ENCODE results near the gene NCOA7. TPM values are rescaled to one million over a fixed set of nuclear protein-coding genes. Genes with fewer than 3 reads are reported as not detected.

The NCOA7 gene
- total and polyA plus RNA-seq, 9 of the 15 experiments (the other 6 are each of a cell fraction or from before 2014, with no cell fraction given): 5.8 to 14.6 (median 9.3) TPM

DNA sequence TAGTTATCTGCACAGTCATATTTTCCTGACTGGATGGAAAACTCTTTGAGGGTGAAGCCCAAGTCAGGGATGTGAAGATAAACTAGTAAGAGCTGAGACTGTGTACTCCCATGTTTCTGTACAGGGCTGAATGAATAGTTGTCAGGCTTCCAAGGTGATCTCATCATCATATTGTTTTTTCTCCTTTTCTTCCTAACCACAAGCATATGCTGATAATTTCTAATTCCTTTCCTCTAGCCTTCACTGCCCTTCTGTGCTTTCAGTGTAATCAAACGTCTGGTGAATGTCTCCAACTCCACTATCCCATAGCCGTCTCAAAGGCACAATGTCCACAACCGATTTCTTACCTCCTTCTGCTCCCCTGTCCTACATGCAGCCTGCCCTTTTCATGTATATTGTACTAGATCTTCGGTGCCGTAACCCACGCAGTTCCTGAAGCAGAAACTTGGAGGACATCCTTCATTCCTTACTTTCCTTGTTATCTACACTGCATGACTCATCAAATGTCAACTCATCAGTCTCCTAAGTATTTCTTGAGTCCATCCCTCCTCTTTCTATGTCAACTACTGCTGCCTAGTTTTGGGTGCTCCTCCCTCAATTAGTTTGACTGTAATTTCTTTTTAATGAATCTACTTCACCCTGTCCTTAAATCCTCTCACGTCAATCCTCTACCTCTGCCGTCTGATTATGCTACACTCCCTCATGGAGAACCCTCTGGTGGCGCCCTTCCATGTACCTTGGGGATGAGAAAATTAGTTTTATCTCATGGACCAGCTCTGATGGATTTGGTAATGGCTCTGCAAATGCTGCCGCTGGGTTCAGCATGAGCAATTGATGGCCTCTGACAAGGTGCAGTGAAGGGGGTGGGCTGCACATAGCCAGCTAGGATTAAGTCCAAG is 21.9 kb downstream of the NCOA7 start (continued):
- TF ChIP-seq, protein P1, sequence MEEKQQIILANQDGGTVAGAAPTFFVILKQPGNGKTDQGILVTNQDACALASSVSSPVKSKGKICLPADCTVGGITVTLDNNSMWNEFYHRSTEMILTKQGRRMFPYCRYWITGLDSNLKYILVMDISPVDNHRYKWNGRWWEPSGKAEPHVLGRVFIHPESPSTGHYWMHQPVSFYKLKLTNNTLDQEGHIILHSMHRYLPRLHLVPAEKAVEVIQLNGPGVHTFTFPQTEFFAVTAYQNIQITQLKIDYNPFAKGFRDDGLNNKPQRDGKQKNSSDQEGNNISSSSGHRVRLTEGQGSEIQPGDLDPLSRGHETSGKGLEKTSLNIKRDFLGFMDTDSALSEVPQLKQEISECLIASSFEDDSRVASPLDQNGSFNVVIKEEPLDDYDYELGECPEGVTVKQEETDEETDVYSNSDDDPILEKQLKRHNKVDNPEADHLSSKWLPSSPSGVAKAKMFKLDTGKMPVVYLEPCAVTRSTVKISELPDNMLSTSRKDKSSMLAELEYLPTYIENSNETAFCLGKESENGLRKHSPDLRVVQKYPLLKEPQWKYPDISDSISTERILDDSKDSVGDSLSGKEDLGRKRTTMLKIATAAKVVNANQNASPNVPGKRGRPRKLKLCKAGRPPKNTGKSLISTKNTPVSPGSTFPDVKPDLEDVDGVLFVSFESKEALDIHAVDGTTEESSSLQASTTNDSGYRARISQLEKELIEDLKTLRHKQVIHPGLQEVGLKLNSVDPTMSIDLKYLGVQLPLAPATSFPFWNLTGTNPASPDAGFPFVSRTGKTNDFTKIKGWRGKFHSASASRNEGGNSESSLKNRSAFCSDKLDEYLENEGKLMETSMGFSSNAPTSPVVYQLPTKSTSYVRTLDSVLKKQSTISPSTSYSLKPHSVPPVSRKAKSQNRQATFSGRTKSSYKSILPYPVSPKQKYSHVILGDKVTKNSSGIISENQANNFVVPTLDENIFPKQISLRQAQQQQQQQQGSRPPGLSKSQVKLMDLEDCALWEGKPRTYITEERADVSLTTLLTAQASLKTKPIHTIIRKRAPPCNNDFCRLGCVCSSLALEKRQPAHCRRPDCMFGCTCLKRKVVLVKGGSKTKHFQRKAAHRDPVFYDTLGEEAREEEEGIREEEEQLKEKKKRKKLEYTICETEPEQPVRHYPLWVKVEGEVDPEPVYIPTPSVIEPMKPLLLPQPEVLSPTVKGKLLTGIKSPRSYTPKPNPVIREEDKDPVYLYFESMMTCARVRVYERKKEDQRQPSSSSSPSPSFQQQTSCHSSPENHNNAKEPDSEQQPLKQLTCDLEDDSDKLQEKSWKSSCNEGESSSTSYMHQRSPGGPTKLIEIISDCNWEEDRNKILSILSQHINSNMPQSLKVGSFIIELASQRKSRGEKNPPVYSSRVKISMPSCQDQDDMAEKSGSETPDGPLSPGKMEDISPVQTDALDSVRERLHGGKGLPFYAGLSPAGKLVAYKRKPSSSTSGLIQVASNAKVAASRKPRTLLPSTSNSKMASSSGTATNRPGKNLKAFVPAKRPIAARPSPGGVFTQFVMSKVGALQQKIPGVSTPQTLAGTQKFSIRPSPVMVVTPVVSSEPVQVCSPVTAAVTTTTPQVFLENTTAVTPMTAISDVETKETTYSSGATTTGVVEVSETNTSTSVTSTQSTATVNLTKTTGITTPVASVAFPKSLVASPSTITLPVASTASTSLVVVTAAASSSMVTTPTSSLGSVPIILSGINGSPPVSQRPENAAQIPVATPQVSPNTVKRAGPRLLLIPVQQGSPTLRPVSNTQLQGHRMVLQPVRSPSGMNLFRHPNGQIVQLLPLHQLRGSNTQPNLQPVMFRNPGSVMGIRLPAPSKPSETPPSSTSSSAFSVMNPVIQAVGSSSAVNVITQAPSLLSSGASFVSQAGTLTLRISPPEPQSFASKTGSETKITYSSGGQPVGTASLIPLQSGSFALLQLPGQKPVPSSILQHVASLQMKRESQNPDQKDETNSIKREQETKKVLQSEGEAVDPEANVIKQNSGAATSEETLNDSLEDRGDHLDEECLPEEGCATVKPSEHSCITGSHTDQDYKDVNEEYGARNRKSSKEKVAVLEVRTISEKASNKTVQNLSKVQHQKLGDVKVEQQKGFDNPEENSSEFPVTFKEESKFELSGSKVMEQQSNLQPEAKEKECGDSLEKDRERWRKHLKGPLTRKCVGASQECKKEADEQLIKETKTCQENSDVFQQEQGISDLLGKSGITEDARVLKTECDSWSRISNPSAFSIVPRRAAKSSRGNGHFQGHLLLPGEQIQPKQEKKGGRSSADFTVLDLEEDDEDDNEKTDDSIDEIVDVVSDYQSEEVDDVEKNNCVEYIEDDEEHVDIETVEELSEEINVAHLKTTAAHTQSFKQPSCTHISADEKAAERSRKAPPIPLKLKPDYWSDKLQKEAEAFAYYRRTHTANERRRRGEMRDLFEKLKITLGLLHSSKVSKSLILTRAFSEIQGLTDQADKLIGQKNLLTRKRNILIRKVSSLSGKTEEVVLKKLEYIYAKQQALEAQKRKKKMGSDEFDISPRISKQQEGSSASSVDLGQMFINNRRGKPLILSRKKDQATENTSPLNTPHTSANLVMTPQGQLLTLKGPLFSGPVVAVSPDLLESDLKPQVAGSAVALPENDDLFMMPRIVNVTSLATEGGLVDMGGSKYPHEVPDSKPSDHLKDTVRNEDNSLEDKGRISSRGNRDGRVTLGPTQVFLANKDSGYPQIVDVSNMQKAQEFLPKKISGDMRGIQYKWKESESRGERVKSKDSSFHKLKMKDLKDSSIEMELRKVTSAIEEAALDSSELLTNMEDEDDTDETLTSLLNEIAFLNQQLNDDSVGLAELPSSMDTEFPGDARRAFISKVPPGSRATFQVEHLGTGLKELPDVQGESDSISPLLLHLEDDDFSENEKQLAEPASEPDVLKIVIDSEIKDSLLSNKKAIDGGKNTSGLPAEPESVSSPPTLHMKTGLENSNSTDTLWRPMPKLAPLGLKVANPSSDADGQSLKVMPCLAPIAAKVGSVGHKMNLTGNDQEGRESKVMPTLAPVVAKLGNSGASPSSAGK (IDR thresholded peaks at IDR 0.05): no peak
- TF ChIP-seq ZNF24 (IDR thresholded peaks at IDR 0.05) (peak; percentile 80), RBM22 (IDR thresholded peaks at IDR 0.05; ENCODE audit: low read depth, low read length, poor library complexity, severe bottlenecking) (no peak), PTTG1 (tag; IDR thresholded peaks at IDR 0.05; ENCODE audit: low read depth) (no peak), RBM14 (IDR thresholded peaks at IDR 0.05; ENCODE audit: borderline replicate concordance, insufficient read depth, low read depth, low read length) (no peak), DACH1 (IDR thresholded peaks at IDR 0.05; ENCODE audit: partially characterized antibody) (peak; percentile 52), CBFA2T2 (conservative IDR thresholded peaks at IDR 0.05) (0 out of 2 replicates have a peak, but pooled peaks have one; percentile 10), ZNF197 (CRISPR knock-in tag; IDR thresholded peaks at IDR 0.05; ENCODE audit: low read depth) (no peak), ELF2 (CRISPR knock-in tag; IDR thresholded peaks at IDR 0.05) (no peak), EGR1 (conservative IDR thresholded peaks at IDR 0.05) (peak; percentile 77), NFRKB (IDR thresholded peaks at IDR 0.05; ENCODE audit: low read depth) (no peak)
- TF ChIP-seq, protein P2, sequence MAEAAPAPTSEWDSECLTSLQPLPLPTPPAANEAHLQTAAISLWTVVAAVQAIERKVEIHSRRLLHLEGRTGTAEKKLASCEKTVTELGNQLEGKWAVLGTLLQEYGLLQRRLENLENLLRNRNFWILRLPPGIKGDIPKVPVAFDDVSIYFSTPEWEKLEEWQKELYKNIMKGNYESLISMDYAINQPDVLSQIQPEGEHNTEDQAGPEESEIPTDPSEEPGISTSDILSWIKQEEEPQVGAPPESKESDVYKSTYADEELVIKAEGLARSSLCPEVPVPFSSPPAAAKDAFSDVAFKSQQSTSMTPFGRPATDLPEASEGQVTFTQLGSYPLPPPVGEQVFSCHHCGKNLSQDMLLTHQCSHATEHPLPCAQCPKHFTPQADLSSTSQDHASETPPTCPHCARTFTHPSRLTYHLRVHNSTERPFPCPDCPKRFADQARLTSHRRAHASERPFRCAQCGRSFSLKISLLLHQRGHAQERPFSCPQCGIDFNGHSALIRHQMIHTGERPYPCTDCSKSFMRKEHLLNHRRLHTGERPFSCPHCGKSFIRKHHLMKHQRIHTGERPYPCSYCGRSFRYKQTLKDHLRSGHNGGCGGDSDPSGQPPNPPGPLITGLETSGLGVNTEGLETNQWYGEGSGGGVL (CRISPR knock-in tag; IDR thresholded peaks at IDR 0.05): no peak
- TF ChIP-seq, protein P3, sequence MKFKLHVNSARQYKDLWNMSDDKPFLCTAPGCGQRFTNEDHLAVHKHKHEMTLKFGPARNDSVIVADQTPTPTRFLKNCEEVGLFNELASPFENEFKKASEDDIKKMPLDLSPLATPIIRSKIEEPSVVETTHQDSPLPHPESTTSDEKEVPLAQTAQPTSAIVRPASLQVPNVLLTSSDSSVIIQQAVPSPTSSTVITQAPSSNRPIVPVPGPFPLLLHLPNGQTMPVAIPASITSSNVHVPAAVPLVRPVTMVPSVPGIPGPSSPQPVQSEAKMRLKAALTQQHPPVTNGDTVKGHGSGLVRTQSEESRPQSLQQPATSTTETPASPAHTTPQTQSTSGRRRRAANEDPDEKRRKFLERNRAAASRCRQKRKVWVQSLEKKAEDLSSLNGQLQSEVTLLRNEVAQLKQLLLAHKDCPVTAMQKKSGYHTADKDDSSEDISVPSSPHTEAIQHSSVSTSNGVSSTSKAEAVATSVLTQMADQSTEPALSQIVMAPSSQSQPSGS (CRISPR knock-in tag; IDR thresholded peaks at IDR 0.05): no peak
